ENCODE measurements around the gene CDH13.

Gene CDH13

GRCh38 chr16:83568345-83568744, 941.6 kb downstream of the CDH13 start:
- Histone ChIP-seq H3K4me3 (no peak overlapping the region), H3K9ac (ENCODE audit: insufficient read length) (no peak overlapping the region), H3K9me3 (ENCODE audit: low read depth, low read length) (no peaks in the 10 kb centered on the region), H3K27ac (no peak overlapping the region), H3K36me3 (ENCODE audit: insufficient read depth, low read length) (no peaks in the 10 kb centered on the region)
- no peak for DNase-seq (ENCODE audit: low read depth, low spot score)
- no peak for TF ChIP-seq FOXP2 (optimal IDR thresholded peaks at IDR 0.05; ENCODE audit: control extremely low read depth, extremely low read length, insufficient read depth)
- no peak for TF ChIP-seq POLR2AphosphoS5 (IDR thresholded peaks at IDR 0.05; ENCODE audit: borderline replicate concordance, low read depth, low read length)
- TF ChIP-seq EZH2 (IDR thresholded peaks at IDR 0.05): no peak

- no peak for DNase-seq (ENCODE audit: low read depth, low spot score)
Measured at GRCh38 chr16:83574388-83574787, 947.6 kb downstream of the CDH13 start.

GRCh38 chr16:83577078-83577745, 950.4 kb downstream of the CDH13 start:
- H3K36me3 ChIP-seq (ENCODE audit: insufficient read depth, low read length): no peaks in the 10 kb centered on the region
- H3K27ac ChIP-seq: no peak overlapping the region
- DNase-seq (ENCODE audit: low read depth, low spot score): no peak
- no peak overlapping the region for H3K9ac ChIP-seq (ENCODE audit: insufficient read length)
- TF ChIP-seq EZH2 (IDR thresholded peaks at IDR 0.05) (no peak), FOXP2 (optimal IDR thresholded peaks at IDR 0.05; ENCODE audit: control extremely low read depth, extremely low read length, insufficient read depth) (no peak), POLR2AphosphoS5 (IDR thresholded peaks at IDR 0.05; ENCODE audit: borderline replicate concordance, low read depth, low read length) (no peak)
- H3K9me3 ChIP-seq (ENCODE audit: low read depth, low read length): no peaks in the 10 kb centered on the region
- H3K4me3 ChIP-seq: no peak overlapping the region

More at GRCh38 chr16:83574388-83574787, 947.6 kb downstream of the CDH13 start:
- Histone ChIP-seq H3K9ac (ENCODE audit: insufficient read length) (no peak overlapping the region), H3K9me3 (ENCODE audit: low read depth, low read length) (no peaks in the 10 kb centered on the region), H3K36me3 (ENCODE audit: insufficient read depth, low read length) (no peaks in the 10 kb centered on the region), H3K27ac (no peak overlapping the region), H3K4me3 (no peak overlapping the region)
- TF ChIP-seq POLR2AphosphoS5 (IDR thresholded peaks at IDR 0.05; ENCODE audit: borderline replicate concordance, low read depth, low read length) (no peak), FOXP2 (optimal IDR thresholded peaks at IDR 0.05; ENCODE audit: control extremely low read depth, extremely low read length, insufficient read depth) (no peak), EZH2 (IDR thresholded peaks at IDR 0.05) (no peak)

- Histone ChIP-seq H3K9me3 (ENCODE audit: low read depth, low read length) (no peaks in the 10 kb centered on the region), H3K27ac (no peak overlapping the region), H3K36me3 (ENCODE audit: insufficient read depth, low read length) (no peaks in the 10 kb centered on the region), H3K9ac (ENCODE audit: insufficient read length) (no peak overlapping the region), H3K4me3 (no peak overlapping the region)
- DNase-seq (ENCODE audit: low read depth, low spot score): no peak
- TF ChIP-seq EZH2 (IDR thresholded peaks at IDR 0.05) (no peak), FOXP2 (optimal IDR thresholded peaks at IDR 0.05; ENCODE audit: control extremely low read depth, extremely low read length, insufficient read depth) (no peak), POLR2AphosphoS5 (IDR thresholded peaks at IDR 0.05; ENCODE audit: borderline replicate concordance, low read depth, low read length) (no peak)
Measured at GRCh38 chr16:83578171-83578570, 951.4 kb downstream of the CDH13 start.

GRCh38 chr16:83579027-83579426, 952.3 kb downstream of the CDH13 start:
- Histone ChIP-seq H3K9me3 (ENCODE audit: low read depth, low read length) (no peaks in the 10 kb centered on the region), H3K36me3 (ENCODE audit: insufficient read depth, low read length) (no peaks in the 10 kb centered on the region), H3K4me3 (no peak overlapping the region), H3K27ac (no peak overlapping the region), H3K9ac (ENCODE audit: insufficient read length) (no peak overlapping the region)
- no peak for DNase-seq (ENCODE audit: low read depth, low spot score)
- TF ChIP-seq FOXP2 (optimal IDR thresholded peaks at IDR 0.05; ENCODE audit: control extremely low read depth, extremely low read length, insufficient read depth) (no peak), POLR2AphosphoS5 (IDR thresholded peaks at IDR 0.05; ENCODE audit: borderline replicate concordance, low read depth, low read length) (no peak), EZH2 (IDR thresholded peaks at IDR 0.05) (no peak)

GRCh38 chr16:83579436-83579835, 952.7 kb downstream of the CDH13 start:
- H3K27ac ChIP-seq: no peak overlapping the region
- no peaks in the 10 kb centered on the region for H3K9me3 ChIP-seq (ENCODE audit: low read depth, low read length)
- no peak for DNase-seq (ENCODE audit: low read depth, low spot score)
- H3K36me3 ChIP-seq (ENCODE audit: insufficient read depth, low read length): no peaks in the 10 kb centered on the region
- no peak overlapping the region for H3K9ac ChIP-seq (ENCODE audit: insufficient read length)
- no peak for TF ChIP-seq EZH2 (IDR thresholded peaks at IDR 0.05)
- TF ChIP-seq FOXP2 (optimal IDR thresholded peaks at IDR 0.05; ENCODE audit: control extremely low read depth, extremely low read length, insufficient read depth): no peak
- TF ChIP-seq POLR2AphosphoS5 (IDR thresholded peaks at IDR 0.05; ENCODE audit: borderline replicate concordance, low read depth, low read length): no peak
- H3K4me3 ChIP-seq: no peak overlapping the region

GRCh38 chr16:83581082-83581481, 954.3 kb downstream of the CDH13 start:
- TF ChIP-seq FOXP2 (optimal IDR thresholded peaks at IDR 0.05; ENCODE audit: control extremely low read depth, extremely low read length, insufficient read depth) (no peak), POLR2AphosphoS5 (IDR thresholded peaks at IDR 0.05; ENCODE audit: borderline replicate concordance, low read depth, low read length) (no peak), EZH2 (IDR thresholded peaks at IDR 0.05) (no peak)
- Histone ChIP-seq H3K27ac (no peak overlapping the region), H3K4me3 (no peak overlapping the region), H3K9me3 (ENCODE audit: low read depth, low read length) (no peaks in the 10 kb centered on the region), H3K9ac (ENCODE audit: insufficient read length) (no peak overlapping the region), H3K36me3 (ENCODE audit: insufficient read depth, low read length) (no peaks in the 10 kb centered on the region)
- DNase-seq (ENCODE audit: low read depth, low spot score): no peak

- TF ChIP-seq POLR2AphosphoS5 (IDR thresholded peaks at IDR 0.05; ENCODE audit: borderline replicate concordance, low read depth, low read length) (no peak), FOXP2 (optimal IDR thresholded peaks at IDR 0.05; ENCODE audit: control extremely low read depth, extremely low read length, insufficient read depth) (no peak), EZH2 (IDR thresholded peaks at IDR 0.05) (no peak)
- no peak overlapping the region for H3K4me3 ChIP-seq
- no peak for DNase-seq (ENCODE audit: low read depth, low spot score)
- H3K9me3 ChIP-seq (ENCODE audit: low read depth, low read length): no peaks in the 10 kb centered on the region
- H3K9ac ChIP-seq (ENCODE audit: insufficient read length): no peak overlapping the region
- no peaks in the 10 kb centered on the region for H3K36me3 ChIP-seq (ENCODE audit: insufficient read depth, low read length)
- no peak overlapping the region for H3K27ac ChIP-seq
Measured at GRCh38 chr16:83581994-83582747, 955.4 kb downstream of the CDH13 start.

Measured in SK-N-MC (cell line).